Neural cell (in vitro differentiated cells): ENCODE measurements around the gene ATP4B.

Experiments used
- MXI1 ChIP-seq: fragments of 450-650 bp; conservative IDR thresholded peaks from 2 replicates; pipeline ENCODE4 v1.6.1; 2014; ENCODE audit warnings: antibody characterized with exemption, mild to moderate bottlenecking; ENCODE audit not compliant: poor library complexity, severe bottlenecking
- POLR2AphosphoS5 ChIP-seq: IDR thresholded peaks from 2 replicates; pipeline ENCODE4 v1.6.1; 2012
- RAD21 ChIP-seq: fragments of 450-650 bp; conservative IDR thresholded peaks from 2 replicates; pipeline ENCODE4 v1.6.1; 2014; ENCODE audit warnings: antibody characterized with exemption, mild to moderate bottlenecking, moderate library complexity
- TF ChIP-seq, protein P1 (sequence below): fragments of 450-650 bp; IDR thresholded peaks from 2 replicates; pipeline ENCODE4 v1.5.1; 2014; ENCODE audit warnings: antibody characterized with exemption, mild to moderate bottlenecking, moderate library complexity; ENCODE audit not compliant: poor library complexity, severe bottlenecking

DNA sequence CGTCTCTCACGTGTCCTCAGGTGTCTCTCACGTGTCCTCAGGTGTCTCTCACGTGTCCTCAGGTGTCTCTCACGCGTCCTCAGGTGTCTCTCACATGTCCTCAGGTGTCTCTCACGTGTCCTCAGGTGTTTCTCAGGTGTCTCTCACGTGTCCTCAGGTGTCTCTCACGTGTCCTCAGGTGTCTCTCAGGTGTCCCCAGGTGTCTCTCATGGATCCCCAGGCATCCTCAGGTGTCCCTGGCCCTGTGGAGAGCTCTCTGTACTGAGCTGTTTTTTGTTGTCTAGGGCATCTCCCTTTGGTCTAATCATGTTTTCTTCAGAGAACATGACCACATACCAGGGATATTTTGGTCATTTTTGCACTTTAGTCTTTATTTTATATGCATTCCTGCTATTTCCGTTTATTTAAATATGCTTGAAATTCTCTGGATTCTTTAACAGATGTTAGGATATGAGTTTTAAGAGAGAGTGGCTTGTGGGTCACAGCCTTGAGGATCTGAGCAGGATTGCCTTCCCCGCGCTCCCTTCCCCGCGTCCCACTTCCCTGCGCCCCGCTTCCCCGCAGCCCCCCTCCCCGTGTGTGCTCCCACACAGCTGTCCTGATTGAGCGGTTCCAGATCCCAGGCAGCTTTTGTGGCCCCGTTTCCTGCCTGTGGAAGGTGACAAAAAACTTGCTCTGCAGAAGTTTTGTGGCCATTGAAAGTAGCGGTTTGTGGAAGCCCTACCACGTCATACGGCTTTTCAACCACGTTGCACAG is 31.9 kb downstream of the ATP4B start:
- TF ChIP-seq MXI1, result no peak
- TF ChIP-seq RAD21, result no peak
- no peak for TF ChIP-seq POLR2AphosphoS5
- TF ChIP-seq, protein P1, sequence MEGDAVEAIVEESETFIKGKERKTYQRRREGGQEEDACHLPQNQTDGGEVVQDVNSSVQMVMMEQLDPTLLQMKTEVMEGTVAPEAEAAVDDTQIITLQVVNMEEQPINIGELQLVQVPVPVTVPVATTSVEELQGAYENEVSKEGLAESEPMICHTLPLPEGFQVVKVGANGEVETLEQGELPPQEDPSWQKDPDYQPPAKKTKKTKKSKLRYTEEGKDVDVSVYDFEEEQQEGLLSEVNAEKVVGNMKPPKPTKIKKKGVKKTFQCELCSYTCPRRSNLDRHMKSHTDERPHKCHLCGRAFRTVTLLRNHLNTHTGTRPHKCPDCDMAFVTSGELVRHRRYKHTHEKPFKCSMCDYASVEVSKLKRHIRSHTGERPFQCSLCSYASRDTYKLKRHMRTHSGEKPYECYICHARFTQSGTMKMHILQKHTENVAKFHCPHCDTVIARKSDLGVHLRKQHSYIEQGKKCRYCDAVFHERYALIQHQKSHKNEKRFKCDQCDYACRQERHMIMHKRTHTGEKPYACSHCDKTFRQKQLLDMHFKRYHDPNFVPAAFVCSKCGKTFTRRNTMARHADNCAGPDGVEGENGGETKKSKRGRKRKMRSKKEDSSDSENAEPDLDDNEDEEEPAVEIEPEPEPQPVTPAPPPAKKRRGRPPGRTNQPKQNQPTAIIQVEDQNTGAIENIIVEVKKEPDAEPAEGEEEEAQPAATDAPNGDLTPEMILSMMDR, result no peak
